OCI-LY3 (cell line): Measurements from ENCODE around the gene SEMA5B.

Source experiments
- H2AFZ ChIP-seq: fragments of 200-600, 300-600 bp; shearing (Covaris generic); 2 replicates; pipeline ENCODE4 v1.6.0; 2014; ENCODE audit warnings: antibody characterized with exemption, low read depth, low read length
- H3K27ac ChIP-seq: fragments of 200-600, 300-600 bp; sonication (generic); 2 replicates; pipeline ENCODE4 v1.5.1; 2014; ENCODE audit warnings: mild to moderate bottlenecking, low read length, moderate library complexity, mixed read lengths
- H3K27me3 ChIP-seq: fragments of 200-600, 300-600 bp; sonication (generic); 2 replicates; pipeline ENCODE4 v1.6.1; 2014; ENCODE audit warnings: low read depth, low read length, mixed read lengths
- H3K36me3 ChIP-seq: fragments of 200-600, 300-600 bp; sonication (generic); replicated peaks from 2 replicates; pipeline ENCODE3; 2014; ENCODE audit warnings: low read depth, low read length, mixed read lengths
- H3K4me1 ChIP-seq: fragments of 300-600, 200-600 bp; sonication (generic); 2 replicates; pipeline ENCODE4 v1.6.1; 2014; ENCODE audit warnings: low read length, mixed read lengths
- H3K4me2 ChIP-seq: fragments of 200-600, 300-600 bp; sonication (generic); 2 replicates; pipeline ENCODE4 v1.6.1; 2014; ENCODE audit warnings: low read length, mixed read lengths
- H3K4me3 ChIP-seq: fragments of 300-600, 200-600 bp; sonication (generic); 2 replicates; pipeline ENCODE4 v1.5.1; 2014; ENCODE audit warnings: antibody characterized with exemption, mild to moderate bottlenecking, low read length, moderate library complexity
- H3K79me2 ChIP-seq: fragments of 300-600, 200-600 bp; shearing (Covaris generic); 2 replicates; pipeline ENCODE4 v1.6.1; 2014; ENCODE audit warnings: mild to moderate bottlenecking, low read length, mixed read lengths
- H3K9ac ChIP-seq: fragments of 300-600, 200-600 bp; shearing (Covaris generic); 2 replicates; pipeline ENCODE4 v1.6.0; 2014; ENCODE audit warnings: mild to moderate bottlenecking, low read length, moderate library complexity
- H3K9me3 ChIP-seq: fragments of 200-600, 300-600 bp; shearing (Covaris generic); 2 replicates; pipeline ENCODE4 v1.6.1; 2014; ENCODE audit warnings: low read length, mixed read lengths; ENCODE audit not compliant: insufficient read depth
- H4K20me1 ChIP-seq: fragments of 200-600, 300-600 bp; sonication (generic); 2 replicates; pipeline ENCODE4 v1.6.1; 2016; ENCODE audit warnings: low read length, mixed read lengths; ENCODE audit not compliant: insufficient read depth
- EZH2phosphoT487 ChIP-seq: fragments of 200-600 bp; shearing (Covaris generic); IDR thresholded peaks from 2 replicates; pipeline ENCODE4 v1.6.1; 2018; ENCODE audit warnings: antibody characterized with exemption, mixed run types, low read depth
- TF ChIP-seq, protein P1 (sequence below): fragments of 200-600, 300-600 bp; sonication (generic); IDR thresholded peaks from 2 replicates; pipeline ENCODE4 v1.5.1; 2014; ENCODE audit warnings: antibody characterized with exemption, low read length, low read depth

The SEMA5B gene

DNA sequence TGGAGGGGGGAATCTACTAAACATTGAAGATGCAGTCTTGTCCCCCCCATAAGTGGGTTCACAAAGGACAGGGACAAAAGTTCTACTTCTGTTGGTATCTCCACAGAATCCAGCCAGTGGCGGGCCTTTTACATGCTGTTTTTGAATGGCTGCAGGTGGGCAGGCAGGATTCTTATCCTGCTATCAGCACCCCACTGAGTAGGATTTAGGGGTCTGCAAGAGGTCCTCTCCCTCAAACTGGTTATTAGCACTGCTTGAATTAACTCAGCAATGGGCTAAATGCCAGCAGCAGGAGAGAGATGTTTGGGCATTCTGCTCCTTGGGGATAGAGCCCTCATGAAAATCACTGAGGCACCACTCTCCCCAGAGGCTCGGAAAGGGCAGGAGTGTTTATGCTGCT, 40.3 kb downstream of the SEMA5B start:
- peaks cover 44% of the 10 kb centered on the region for H3K27me3 ChIP-seq
- H4K20me1 ChIP-seq = no peaks in the 10 kb centered on the region
- H3K36me3 ChIP-seq = no peaks in the 10 kb centered on the region
- H3K9me3 ChIP-seq = no peaks in the 10 kb centered on the region
- H3K4me3 ChIP-seq = no peak overlapping the region
- H3K79me2 ChIP-seq = no peaks in the 10 kb centered on the region
- no peak overlapping the region for H3K27ac ChIP-seq
- H3K4me1 ChIP-seq = peaks cover 43% of the 10 kb centered on the region
- no peak overlapping the region for H3K9ac ChIP-seq
- TF ChIP-seq EZH2phosphoT487 = no peak
- TF ChIP-seq, protein P1, sequence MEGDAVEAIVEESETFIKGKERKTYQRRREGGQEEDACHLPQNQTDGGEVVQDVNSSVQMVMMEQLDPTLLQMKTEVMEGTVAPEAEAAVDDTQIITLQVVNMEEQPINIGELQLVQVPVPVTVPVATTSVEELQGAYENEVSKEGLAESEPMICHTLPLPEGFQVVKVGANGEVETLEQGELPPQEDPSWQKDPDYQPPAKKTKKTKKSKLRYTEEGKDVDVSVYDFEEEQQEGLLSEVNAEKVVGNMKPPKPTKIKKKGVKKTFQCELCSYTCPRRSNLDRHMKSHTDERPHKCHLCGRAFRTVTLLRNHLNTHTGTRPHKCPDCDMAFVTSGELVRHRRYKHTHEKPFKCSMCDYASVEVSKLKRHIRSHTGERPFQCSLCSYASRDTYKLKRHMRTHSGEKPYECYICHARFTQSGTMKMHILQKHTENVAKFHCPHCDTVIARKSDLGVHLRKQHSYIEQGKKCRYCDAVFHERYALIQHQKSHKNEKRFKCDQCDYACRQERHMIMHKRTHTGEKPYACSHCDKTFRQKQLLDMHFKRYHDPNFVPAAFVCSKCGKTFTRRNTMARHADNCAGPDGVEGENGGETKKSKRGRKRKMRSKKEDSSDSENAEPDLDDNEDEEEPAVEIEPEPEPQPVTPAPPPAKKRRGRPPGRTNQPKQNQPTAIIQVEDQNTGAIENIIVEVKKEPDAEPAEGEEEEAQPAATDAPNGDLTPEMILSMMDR = no peak
- no peak overlapping the region for H2AFZ ChIP-seq
- H3K4me2 ChIP-seq = no peak overlapping the region

DNA sequence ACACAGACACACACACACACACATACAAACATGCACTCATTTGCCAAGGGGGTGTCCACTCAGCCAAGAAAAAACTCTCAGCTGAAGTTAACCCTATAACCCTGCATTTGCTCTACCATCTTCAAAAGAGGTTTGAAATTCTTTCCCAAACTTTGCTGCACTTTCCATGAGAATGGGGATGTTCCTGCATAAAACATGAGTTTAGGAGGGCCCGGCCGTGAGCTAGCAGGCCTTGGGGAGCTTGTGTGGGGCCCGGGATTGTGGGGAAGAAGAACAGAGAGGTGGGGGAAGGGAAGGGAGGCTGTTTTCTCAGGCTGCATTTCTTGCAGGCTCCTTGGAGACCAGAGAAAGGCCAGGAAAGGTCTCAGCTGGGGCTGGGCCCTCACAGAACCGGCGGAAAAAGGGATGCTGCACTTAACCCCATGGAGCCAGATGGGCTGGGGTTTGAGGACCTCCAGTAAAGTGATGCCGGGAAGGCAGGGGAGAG, 40.8 kb downstream of the SEMA5B start:
- Histone ChIP-seq H3K4me1 (peaks cover 43% of the 10 kb centered on the region), H3K9me3 (no peaks in the 10 kb centered on the region), H3K4me2 (no peak overlapping the region), H3K27me3 (peaks cover 39% of the 10 kb centered on the region), H4K20me1 (no peaks in the 10 kb centered on the region), H3K27ac (no peak overlapping the region), H3K9ac (no peak overlapping the region), H3K79me2 (no peaks in the 10 kb centered on the region), H3K4me3 (no peak overlapping the region), H2AFZ (no peak overlapping the region), H3K36me3 (no peaks in the 10 kb centered on the region)
- TF ChIP-seq, protein P1 = no peak
- no peak for TF ChIP-seq EZH2phosphoT487

DNA sequence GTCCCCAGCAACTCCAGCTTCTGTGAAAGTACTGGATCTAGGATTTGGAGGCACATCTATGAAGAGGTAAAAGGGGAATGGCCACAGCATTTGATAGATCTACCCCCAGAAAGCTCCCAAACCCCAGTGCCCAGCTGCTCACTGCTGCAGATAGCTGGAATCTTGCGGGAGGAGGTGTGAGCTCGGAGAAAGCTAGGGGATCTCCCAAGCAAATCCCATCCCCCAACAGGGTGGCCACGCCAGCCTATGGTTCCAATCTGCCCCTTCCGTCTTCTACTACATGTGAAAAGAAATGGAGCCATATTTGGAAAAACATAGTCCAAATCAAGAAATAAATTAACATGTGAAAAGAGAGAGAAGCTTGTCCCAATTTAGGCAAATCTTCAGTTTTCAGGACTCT, 42.0 kb downstream of the SEMA5B start:
- Histone ChIP-seq H3K4me2 (0 out of 2 replicates have a peak overlapping the region, but pooled peaks have one; percentile 5), H3K9me3 (no peaks in the 10 kb centered on the region), H3K9ac (no peak overlapping the region), H3K36me3 (no peaks in the 10 kb centered on the region), H3K27ac (no peak overlapping the region), H3K4me1 (peaks cover 43% of the 10 kb centered on the region), H3K4me3 (no peak overlapping the region), H3K79me2 (no peaks in the 10 kb centered on the region), H3K27me3 (peaks cover 27% of the 10 kb centered on the region), H4K20me1 (no peaks in the 10 kb centered on the region), H2AFZ (no peak overlapping the region)
- no peak for TF ChIP-seq EZH2phosphoT487
- TF ChIP-seq, protein P1 = no peak

DNA sequence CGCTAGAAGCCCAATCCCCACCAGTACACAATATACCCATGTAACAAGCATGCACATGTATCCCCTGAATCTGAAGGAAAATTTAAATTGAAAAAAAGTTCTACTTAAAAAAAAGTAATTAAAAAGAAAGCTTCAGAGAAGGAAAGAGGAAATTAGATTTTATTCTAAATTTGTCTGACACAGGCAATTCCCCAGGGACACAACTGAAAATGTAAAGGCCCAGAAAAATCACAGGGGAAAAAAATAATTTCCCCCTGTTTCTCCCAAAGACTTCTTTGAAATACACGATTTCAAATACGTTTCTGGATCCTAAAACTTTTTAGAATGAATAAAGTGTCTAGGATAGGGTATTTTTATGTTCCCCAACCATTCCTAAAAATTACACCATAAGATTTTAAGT, 42.9 kb downstream of the SEMA5B start:
- H3K4me3 ChIP-seq = peak overlapping the region; percentile 32; the same call in 1 of the 2 replicates
- no peaks in the 10 kb centered on the region for H3K9me3 ChIP-seq
- no peaks in the 10 kb centered on the region for H4K20me1 ChIP-seq
- peak overlapping the region; percentile 61 for H3K4me2 ChIP-seq
- no peaks in the 10 kb centered on the region for H3K36me3 ChIP-seq
- TF ChIP-seq EZH2phosphoT487 = no peak
- TF ChIP-seq, protein P1 = no peak
- no peak overlapping the region for H2AFZ ChIP-seq
- no peaks in the 10 kb centered on the region for H3K79me2 ChIP-seq
- H3K4me1 ChIP-seq = peaks cover 47% of the 10 kb centered on the region
- no peak overlapping the region; the same call in 1 of the 2 replicates for H3K27ac ChIP-seq
- H3K27me3 ChIP-seq = peaks cover 18% of the 10 kb centered on the region
- H3K9ac ChIP-seq = peak overlapping the region; percentile 8; the same call in 1 of the 2 replicates
